HG03103 (cell line): ENCODE measurements around the gene PWWP2A.
"Not testable (repeated sequence)": the region's sequence is repeated elsewhere in the genome, so short reads cannot be mapped to it uniquely, and the experiment has no call there.

ENCODE experiments used
- ATAC-seq: cut with Tn5 transposase; IDR thresholded peaks from one replicate; pipeline ENCODE4 v1.9.1; 2021; ENCODE audit warnings: low read depth; ENCODE audit not compliant: unreplicated experiment

The PWWP2A gene, protein sequence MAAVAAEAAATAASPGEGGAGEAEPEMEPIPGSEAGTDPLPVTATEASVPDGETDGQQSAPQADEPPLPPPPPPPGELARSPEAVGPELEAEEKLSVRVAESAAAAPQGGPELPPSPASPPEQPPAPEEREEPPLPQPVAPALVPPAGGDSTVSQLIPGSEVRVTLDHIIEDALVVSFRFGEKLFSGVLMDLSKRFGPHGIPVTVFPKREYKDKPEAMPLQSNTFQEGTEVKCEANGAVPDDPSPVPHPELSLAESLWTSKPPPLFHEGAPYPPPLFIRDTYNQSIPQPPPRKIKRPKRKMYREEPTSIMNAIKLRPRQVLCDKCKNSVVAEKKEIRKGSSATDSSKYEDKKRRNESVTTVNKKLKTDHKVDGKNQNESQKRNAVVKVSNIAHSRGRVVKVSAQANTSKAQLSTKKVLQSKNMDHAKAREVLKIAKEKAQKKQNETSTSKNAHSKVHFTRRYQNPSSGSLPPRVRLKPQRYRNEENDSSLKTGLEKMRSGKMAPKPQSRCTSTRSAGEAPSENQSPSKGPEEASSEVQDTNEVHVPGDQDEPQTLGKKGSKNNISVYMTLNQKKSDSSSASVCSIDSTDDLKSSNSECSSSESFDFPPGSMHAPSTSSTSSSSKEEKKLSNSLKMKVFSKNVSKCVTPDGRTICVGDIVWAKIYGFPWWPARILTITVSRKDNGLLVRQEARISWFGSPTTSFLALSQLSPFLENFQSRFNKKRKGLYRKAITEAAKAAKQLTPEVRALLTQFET

GRCh38 chr5:160119142-160119904, at the start of gene PWWP2A:
TSS of gene PWWP2A (minus strand) at chr5:160119450. CDS start at chr5:160119388, 62 bp downstream.
- ATAC-seq: peak; percentile 87

DNA sequence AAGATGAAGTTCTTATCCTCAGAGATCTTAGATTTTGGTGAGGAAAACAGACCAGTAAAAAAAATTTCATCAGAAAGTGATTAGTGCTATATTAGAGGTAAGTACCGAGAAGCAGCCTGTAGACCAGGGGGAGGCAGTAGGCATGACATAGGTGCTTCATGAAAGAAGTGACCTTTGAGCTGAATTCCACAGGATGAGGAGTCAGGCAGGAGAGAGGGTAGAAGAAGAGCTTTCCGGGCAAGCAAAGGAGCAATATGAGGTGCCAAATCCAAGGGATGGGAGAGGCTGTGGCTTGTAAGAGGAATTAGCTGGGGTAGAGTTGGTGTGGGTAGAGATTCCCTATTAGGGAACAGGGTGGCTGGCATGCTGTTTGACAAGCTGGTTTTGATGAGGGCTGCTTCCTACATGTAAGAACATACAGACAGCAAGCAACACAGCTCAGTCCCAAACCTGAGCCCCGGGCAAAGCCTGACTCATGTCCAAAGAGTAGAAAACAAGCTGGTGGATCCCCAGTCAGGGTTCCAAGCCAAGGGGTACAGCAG, 48.4 kb upstream of the PWWP2A start:
- no peak for ATAC-seq

DNA sequence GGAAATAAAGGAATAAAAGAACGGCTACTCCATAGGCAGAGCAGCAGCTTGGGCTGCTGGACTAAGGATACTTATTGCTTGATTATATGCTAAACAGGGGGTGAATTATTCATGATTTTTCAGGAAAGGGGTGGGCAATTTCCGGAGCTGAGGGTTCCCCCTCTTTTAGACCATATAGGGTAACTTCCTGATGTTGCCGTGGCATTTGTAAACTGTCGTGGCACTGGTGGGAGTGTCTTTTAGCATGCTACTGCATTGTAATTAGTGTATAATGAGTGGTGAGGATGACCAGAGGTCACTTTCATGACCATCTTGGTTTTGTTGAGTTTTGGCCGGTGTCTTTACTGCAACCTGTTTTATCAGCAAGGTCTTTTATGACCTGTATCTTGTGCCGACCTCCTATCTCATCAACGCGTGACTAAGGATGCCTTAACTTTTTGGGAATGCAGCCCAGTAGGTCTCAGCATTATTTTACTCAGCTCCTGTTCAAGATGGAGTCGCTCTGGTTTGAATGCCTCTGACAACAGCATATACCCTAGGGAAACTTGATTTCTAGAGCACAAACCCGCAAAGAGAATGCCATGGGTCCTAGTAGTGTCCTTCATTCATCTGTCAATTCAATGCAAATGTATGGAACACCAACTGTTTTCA, 47.8 kb upstream of the PWWP2A start:
- ATAC-seq: no peak

DNA sequence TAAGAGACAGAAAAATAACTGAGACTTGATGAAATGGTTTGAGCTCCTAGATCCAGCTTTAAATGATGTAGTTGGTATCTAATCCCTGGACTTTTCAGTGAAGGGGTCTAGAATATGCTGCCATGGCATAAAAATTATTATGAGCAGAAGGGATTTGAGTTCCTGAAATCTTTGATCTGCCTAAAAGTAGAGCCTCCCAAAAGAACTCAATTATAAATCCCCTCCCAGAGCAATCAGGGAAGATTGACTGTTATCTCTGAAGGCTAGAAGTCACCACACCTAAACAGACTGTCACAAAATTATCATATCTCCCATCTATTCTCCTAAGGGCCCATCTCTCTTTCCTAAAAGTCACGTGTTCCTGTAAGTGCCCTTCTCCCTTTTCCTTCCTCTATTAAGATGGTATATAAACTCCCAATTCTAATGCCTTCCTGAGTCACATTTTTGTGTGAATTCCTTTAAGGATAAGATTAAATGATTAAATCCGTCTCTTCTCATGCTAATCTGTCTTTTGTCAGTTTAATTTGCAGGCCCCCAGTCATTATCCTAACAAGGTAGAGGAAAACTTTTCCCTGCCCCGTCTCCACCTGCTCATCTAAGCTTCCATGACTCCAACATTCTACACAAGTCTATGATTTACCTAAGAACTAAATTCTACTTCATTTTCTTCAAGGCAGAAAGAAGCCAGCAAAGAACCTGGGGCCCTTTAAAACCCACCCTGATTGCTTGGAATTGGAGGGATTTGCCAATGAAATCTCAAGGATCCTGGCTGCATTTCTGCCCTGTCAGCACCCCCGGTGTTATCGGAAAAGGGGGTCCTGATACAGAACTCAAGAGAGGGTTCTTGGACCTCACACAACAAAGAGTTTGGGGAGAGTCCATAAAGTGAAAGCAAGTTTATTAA, 47.1 kb upstream of the PWWP2A start:
- ATAC-seq: no peak

- ATAC-seq: no peak
Measured at GRCh38 chr5:160165137-160166068, 46.2 kb upstream of the PWWP2A start.

DNA sequence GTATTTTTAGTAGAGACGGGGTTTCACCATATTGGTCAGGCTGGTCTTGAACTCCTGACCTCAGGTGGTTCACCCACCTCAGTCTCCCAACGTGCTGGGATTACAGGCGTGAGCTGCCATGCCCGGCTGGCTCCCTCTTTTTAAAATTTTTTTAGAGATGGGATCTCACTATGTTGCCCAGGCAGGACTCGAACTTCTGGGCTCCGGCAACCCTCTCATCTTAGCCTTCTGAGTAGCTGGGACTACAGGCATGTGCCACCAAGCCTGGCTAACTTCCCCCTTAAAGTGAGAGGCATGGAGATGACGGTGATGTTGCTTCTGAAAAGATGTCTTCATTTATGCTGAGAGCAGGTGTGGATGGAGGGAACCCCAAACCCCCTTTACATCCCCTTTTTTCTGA, 43.7 kb upstream of the PWWP2A start:
- no peak for ATAC-seq

DNA sequence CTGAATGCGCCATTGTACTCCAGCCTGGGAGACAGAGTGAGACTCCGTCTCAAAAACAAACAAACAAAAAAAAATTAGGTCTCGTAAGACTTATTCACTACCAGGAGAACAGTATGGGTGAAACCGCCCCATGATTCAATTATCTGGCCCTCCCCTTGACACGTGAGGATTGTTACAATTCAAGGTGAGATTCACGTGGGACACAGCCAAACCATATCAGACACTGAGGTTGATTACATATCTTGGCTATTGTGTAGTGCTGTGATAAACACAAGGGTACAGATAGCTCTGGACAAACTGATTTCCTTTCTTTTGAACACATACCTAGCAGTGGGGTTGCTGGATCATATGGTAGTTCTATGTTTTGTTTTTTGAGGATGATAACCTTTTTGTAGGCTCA, 42.4 kb upstream of the PWWP2A start:
- no peak for ATAC-seq

DNA sequence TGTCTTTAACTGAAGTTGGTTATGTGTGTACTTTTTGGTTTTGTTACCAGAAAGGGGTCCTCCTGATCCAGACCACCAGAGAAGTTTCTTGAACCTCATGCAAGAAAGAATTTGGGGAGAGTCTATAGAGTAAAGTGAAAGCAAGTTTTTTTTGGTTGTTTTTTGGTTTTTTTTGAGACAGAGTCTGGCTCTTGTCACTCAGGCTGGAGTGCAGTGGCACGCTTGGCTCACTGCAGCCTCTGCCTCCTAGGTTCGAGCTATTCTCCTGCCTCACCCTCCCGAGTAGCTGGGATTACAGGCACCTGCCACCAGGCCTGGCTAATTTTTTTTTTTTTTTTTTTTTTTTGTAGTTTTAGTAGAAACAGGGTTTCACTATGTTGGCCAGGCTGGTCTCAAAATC, 41.6 kb upstream of the PWWP2A start:
- not testable (repeated sequence) for ATAC-seq

DNA sequence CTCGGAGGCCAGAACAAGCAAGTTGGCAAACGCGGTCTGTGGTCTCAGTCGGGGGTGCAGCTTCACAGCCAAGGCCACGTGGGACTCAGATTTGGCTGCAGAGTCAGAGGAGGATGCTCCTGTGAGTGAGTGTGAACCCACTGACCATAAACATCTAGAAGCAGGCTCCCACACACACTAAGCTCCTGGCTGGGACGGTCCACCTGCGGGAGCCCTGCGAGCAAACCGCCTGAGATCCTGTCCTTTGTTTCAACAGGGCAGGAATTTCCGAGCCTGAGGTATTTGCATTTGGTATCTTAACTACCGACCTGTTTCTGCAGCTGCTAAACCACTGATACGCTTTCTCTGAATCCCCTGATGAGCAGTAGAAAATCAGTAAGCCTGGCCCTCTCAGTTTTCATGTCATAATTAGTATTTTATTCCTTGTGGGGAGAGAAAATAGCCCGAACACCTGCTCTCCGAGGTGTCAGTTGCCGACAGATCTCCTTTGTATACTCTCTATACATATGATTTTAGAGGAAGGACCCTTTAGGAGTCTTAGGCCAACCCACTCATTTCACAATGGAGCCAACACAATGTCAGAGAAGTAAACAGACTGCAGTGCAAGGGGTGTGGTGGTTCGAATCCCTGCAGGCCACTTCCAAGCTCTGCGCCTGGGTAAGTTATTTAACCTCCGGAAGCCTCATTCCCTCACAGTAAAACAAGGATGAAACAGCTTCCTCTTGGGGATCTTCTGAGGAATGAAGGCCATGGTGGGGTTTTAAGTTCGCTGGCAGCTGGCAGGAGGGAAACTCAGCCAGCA, 40.9 kb upstream of the PWWP2A start:
- no peak for ATAC-seq

DNA sequence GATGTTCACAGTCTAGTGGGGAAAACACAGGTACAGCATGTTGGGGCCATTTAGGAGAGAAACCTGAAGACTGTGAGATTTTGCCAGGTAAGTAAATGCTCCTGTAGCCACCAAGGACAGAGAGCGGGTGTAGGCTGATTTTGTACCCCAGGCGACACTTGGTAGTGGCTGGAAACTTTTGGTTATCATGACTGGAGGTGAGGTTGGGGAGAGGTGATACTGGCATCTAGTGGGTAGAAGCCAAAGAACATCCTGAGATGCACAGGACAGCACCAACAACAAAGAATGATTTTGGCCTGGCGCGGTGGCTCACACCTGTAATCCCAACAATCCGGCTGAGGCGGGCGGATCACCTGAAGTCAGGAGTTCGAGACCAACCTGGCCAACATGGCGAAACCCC, 38.8 kb upstream of the PWWP2A start:
- no peak for ATAC-seq

DNA sequence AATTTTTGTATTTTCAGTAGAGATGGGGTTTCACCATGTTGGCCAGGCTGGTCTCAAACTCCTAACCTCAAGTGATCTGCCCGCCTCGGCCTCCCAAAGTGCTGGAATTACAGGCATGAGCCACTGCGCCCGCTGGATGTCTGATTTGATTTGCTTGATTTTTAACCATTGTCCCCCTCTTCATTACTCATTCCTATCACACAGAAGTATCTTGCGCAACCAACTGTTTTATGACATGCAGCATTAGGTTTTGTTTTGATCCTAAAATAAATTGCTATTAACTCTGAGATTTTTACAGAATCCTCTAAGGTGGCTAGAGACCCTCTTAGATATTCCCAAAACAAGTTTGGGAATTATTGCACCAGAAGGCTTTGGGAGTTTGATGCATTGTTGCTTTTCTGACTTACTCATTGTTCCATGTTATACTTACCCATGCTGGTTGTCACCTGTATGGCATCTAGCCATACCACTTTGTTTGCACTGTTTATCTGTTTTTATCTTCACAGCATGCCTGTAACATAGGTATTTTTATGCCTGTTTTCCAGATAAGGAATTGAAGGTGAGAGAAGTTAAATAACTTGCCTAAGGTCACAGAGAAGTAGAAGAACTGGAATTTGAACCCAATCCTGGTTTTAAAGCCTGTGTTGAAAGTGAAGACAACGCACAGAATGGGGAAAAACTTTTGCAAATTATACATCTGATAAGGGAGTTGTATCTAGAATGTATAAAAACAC, 35.9 kb upstream of the PWWP2A start:
- ATAC-seq: no peak

- ATAC-seq: no peak
Measured at GRCh38 chr5:160152901-160153300, 33.7 kb upstream of the PWWP2A start.

DNA sequence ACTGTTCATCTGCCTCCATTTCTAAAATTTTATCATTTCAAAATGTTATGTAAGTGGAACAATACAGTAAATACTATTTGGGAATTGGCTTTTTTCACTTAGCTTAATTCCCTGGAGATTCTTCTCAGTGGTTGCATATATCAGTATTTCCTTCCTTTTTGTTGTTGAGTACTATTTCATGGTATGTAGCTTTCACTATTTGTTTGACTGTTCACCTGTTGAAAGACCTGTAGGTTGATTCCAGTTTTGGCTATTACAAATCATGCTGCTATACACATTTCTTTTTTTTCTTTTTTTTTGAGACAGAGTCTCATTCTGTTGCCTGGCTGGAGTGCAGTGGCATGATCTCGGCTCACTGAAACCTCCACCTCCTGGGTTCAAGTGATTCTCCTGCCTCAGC, 33.0 kb upstream of the PWWP2A start:
- peak; percentile 65 for ATAC-seq

DNA sequence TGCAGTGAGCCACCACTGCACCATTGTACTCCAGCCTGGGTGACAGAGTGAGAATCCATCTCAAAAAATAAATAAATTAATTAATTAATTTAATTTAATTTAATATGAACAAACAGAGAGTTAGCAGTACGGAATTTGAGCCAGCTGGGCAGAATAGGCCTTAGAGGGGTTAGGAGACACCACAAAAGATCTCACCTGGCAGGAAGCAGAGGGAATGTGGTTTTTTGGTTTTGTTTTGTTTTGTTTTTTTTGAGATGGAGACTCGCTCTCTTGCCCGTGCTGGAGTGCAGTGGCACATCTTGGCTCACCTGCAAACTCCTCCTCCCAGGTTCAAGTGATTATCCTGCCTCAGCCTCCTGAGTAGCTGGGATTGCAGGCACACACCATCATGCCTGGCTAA, 31.8 kb upstream of the PWWP2A start:
- no peak for ATAC-seq

DNA sequence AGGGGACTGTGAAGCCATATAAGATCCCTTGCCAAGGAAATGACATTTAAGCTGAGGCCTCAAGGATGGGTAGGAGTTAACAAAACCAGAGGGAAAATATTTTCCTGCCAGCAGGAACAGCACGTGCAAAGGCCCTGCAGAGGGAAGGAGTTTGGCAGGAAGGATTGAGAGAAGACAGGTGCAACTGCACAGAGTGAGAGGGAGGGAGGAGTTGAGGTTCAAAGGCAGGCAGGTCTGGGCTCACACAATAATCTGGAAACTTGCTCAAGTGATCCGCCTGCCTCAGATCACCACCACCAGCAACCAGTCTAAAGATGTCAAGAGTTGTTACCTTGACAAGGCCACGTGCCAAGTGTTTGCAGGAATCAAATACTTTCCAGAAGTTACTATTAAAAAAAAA, 31.1 kb upstream of the PWWP2A start:
- no peak for ATAC-seq

DNA sequence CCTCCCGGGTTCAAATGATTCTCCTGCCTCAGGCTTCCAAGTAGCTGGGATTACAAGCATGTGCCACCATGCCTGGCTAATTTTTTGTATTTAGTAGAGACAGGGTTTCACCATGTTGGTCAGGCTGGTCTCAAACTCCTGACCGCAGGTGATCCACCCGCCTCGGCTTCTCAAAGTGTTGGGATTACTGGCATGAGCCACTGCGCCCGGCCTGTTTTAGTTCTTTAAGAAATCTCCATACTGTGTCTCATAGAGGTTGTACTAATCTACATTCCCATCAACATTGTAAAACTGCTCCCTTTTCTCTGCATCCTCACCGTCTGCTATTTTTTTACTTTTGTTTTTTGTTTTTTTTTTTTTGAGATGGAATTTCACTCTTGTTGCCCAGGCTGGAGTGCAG, 25.2 kb upstream of the PWWP2A start:
- ATAC-seq: not testable (repeated sequence)

DNA sequence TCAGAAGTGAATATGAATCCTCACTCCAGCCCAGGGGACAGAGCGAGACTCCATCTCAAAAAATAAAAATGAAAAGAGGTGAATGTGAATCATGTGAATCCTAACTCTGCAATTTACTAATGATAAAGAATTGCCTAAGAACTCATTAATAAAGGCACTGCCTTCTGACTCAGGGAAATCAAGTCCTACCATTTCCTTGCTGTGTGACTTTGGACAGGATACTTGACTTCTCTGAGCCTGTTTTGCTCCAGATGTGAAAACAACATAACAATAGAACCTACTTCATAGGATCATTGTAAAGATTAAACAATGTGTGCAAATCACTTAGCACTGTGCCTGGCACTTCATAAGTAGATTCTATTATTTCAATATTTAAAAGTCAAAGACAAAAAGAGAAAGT, 15.1 kb upstream of the PWWP2A start:
- ATAC-seq: no peak
